WERI-Rb-1 (cell line): ENCODE results near the gene NSUN6.

Experiments used
- DNase-seq: peaks from one replicate; pipeline ENCODE4 v3.0.0-alpha.2; 2020
- H3K27ac ChIP-seq: fragments of 250-450 bp; sonication (Bioruptor Pico); 2 replicates; pipeline ENCODE4 v1.5.1; 2020; ENCODE audit warnings: mild to moderate bottlenecking, moderate library complexity
- H3K27me3 ChIP-seq: fragments of 250-450 bp; sonication (Bioruptor Pico); 2 replicates; pipeline ENCODE4 v1.5.1; 2021; ENCODE audit warnings: mild to moderate bottlenecking, low read depth, moderate library complexity; ENCODE audit not compliant: insufficient read depth, severe bottlenecking
- H3K36me3 ChIP-seq: fragments of 250-450 bp; sonication (Bioruptor Pico); 2 replicates; pipeline ENCODE4 v1.5.1; 2020; ENCODE audit warnings: mild to moderate bottlenecking, moderate library complexity
- H3K4me3 ChIP-seq: 2 replicates; pipeline ENCODE4 v1.5.1; 2011; ENCODE audit warnings: low read depth, mild to moderate bottlenecking, control low read depth, low read length
- H3K9me3 ChIP-seq: fragments of 250-450 bp; sonication (Bioruptor Pico); 2 replicates; pipeline ENCODE4 v1.5.1; 2021; ENCODE audit warnings: mild to moderate bottlenecking, moderate library complexity; ENCODE audit not compliant: severe bottlenecking
- CTCF ChIP-seq: IDR thresholded peaks from 2 replicates; pipeline ENCODE4 v1.5.1; 2011; ENCODE audit warnings: low read depth, mild to moderate bottlenecking, control low read depth, inconsistent platforms, low read length

The NSUN6 gene

GRCh38 chr10:18658271-18659124, 7.1 kb upstream of the NSUN6 start:
- no peak for TF ChIP-seq CTCF
- Histone ChIP-seq H3K27ac (peak overlapping the region; percentile 97), H3K9me3 (no peaks in the 10 kb centered on the region), H3K36me3 (no peaks in the 10 kb centered on the region), H3K4me3 (peak overlapping the region; percentile 92), H3K27me3 (no peaks in the 10 kb centered on the region)
- no peak for DNase-seq

GRCh38 chr10:18656724-18657123, 5.3 kb upstream of the NSUN6 start:
- no peak for DNase-seq
- H3K9me3 ChIP-seq: no peaks in the 10 kb centered on the region
- no peak overlapping the region for H3K4me3 ChIP-seq
- no peaks in the 10 kb centered on the region for H3K36me3 ChIP-seq
- H3K27me3 ChIP-seq: no peaks in the 10 kb centered on the region
- no peak for TF ChIP-seq CTCF
- H3K27ac ChIP-seq: no peak overlapping the region

- H3K27me3 ChIP-seq: no peaks in the 10 kb centered on the region
- no peak overlapping the region for H3K4me3 ChIP-seq
- no peak for TF ChIP-seq CTCF
- DNase-seq: no peak
- no peaks in the 10 kb centered on the region for H3K9me3 ChIP-seq
- no peak overlapping the region for H3K27ac ChIP-seq
- H3K36me3 ChIP-seq: no peaks in the 10 kb centered on the region
Measured at GRCh38 chr10:18653112-18653511, 1.7 kb upstream of the NSUN6 start.

- Histone ChIP-seq H3K4me3 (peak overlapping the region; percentile 84), H3K9me3 (no peaks in the 10 kb centered on the region), H3K36me3 (no peaks in the 10 kb centered on the region), H3K27me3 (no peaks in the 10 kb centered on the region), H3K27ac (no peak overlapping the region)
- no peak for TF ChIP-seq CTCF
- DNase-seq: no peak
Measured at GRCh38 chr10:18650404-18650997, 886 bp downstream of the NSUN6 start.

- no peak for TF ChIP-seq CTCF
- Histone ChIP-seq H3K27ac (no peak overlapping the region), H3K9me3 (no peaks in the 10 kb centered on the region)
Measured at GRCh38 chr10:18649364-18649959, 1.9 kb downstream of the NSUN6 start.

More at GRCh38 chr10:18649364-18649959, 1.9 kb downstream of the NSUN6 start:
- Histone ChIP-seq H3K4me3 (no peak overlapping the region), H3K36me3 (no peaks in the 10 kb centered on the region), H3K27me3 (no peaks in the 10 kb centered on the region)
- no peak for DNase-seq
